ENCODE measurements around the gene C14orf119. TPM values are rescaled to one million over a fixed set of nuclear protein-coding genes. Genes with fewer than 3 reads are reported as not detected.

C14orf119 gene
- total and polyA plus RNA-seq, 10 donors, result 28.0 to 47.0 (median 39.0) TPM

DNA sequence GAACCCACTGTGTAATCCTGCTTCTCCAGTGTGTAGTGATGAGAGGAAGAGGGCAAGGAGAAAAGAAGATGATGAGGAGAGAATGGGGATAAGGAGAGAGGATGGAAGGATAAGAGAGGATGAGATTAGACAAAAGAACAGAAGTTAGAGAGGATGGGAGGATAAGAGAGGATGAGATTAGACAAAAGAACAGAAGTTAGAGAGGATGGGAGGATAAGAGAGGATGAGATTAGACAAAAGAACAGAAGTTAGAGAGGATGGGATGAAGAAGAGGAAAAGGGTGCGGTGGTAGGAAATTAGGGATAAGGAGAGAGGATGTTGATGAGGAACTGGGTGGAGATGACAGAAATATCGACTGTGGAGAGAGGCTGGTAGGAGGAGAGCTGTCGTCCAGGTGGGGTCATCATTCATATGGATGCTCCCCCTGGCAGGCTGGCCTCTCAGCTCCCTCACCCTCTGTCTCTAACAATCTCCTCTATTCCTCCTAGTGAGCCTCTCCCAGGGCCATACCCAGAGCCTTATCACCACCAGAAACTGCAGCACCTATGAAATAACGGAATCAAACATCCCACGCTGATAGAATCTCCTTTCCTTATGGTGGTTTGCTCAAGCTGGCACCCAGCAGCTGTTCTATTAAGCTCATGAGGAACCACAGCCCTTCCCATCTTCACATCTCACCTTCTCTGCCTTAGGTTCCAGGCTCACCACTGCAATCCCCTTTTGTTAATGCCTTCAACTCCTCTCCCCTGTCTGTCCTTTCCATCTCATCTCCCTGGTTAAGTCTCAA, 15.5 kb downstream of the C14orf119 start:
- peak; percentile 5 for DNase-seq
- intact Hi-C loops (cut with DNase I; ENCODE audit: low total_unique reads), result no loop called here
- Histone ChIP-seq H3K27me3 (replicated peaks in 1 of 7) (peaks cover 0 to 30% (median 0%) of the 10 kb centered on the region in 7 donors), H3K4me3 (no peak overlapping the region), H3K36me3 (no peaks in the 10 kb centered on the region), H3K9me3 (no peaks in the 10 kb centered on the region), H3K27ac (no peak overlapping the region), H3K4me1 (peaks cover 0 to 56% (median 19%) of the 10 kb centered on the region in 6 donors)
- WGBS, 5 donors, result 33 to 60% (median 50%) methylated on average over 5 of the region's 5 CpGs
- TF ChIP-seq POLR2A (IDR thresholded peaks at IDR 0.05), result no peak
- no peak for TF ChIP-seq POLR2AphosphoS5 (IDR thresholded peaks at IDR 0.05)
- no peak for TF ChIP-seq CTCF (IDR thresholded peaks at IDR 0.05 in 8 of 11, conservative IDR thresholded peaks at IDR 0.05 in 3 of 11)

DNA sequence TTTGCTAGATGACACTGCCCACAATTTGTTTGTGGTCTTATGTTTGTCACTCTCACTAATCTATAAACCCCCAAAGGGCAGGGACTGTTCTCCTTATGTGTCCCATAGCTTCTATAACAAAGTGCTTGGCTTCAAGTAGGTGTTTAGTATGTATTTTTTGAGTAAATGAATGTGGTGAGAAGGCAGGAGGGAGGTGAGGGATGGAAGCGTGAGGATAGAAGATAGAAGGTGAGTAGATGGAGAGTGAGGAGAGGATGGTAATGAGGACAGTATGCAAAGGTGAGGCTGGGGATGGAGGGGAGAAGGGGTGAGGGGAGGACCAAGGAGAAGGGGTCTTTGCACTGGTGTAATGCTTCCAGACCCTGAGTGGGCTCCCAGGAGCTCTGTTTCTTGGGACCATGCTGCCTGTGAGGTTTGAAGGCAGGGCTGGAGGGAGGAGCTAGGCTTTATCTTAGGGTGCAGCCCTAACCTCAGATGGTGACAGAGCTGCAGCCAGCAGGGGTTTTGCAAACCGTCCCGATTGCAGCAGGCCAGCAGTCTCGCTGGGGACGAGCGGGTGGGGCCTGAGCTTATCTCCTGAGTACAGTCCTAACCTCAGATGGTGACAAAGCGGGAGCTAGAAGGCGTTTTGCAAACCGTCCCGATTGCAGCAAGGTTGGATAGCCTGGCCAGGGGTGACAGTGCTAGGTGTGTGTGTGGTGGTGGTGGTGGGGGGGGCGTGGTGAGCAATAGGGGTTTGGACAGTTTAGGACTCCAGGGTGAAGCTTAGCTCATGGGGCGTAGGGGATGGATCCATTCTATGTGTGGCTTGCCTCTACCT, 17.3 kb downstream of the C14orf119 start:
- TF ChIP-seq CTCF (IDR thresholded peaks at IDR 0.05 in 8 of 11, conservative IDR thresholded peaks at IDR 0.05 in 3 of 11) (no peak), POLR2A (IDR thresholded peaks at IDR 0.05) (no peak), POLR2AphosphoS5 (IDR thresholded peaks at IDR 0.05) (no peak)
- no peaks in the 10 kb centered on the region for H3K9me3 ChIP-seq
- peaks cover 0 to 30% (median 0%) of the 10 kb centered on the region in 7 donors for H3K27me3 ChIP-seq (replicated peaks in 1 of 7)
- H3K4me3 ChIP-seq, result no peak overlapping the region
- H3K36me3 ChIP-seq, result no peaks in the 10 kb centered on the region
- peak overlapping the region in 2 of 8 donors; percentile 41 to 62 for H3K27ac ChIP-seq
- intact Hi-C loops (cut with DNase I; ENCODE audit: low total_unique reads), result no loop called here
- peak; percentile 77 for DNase-seq
- peaks cover 0 to 58% (median 14%) of the 10 kb centered on the region in 6 donors for H3K4me1 ChIP-seq
- WGBS, 5 donors, result 36 to 57% (median 46%) methylated on average over 12 of the region's 12 CpGs

DNA sequence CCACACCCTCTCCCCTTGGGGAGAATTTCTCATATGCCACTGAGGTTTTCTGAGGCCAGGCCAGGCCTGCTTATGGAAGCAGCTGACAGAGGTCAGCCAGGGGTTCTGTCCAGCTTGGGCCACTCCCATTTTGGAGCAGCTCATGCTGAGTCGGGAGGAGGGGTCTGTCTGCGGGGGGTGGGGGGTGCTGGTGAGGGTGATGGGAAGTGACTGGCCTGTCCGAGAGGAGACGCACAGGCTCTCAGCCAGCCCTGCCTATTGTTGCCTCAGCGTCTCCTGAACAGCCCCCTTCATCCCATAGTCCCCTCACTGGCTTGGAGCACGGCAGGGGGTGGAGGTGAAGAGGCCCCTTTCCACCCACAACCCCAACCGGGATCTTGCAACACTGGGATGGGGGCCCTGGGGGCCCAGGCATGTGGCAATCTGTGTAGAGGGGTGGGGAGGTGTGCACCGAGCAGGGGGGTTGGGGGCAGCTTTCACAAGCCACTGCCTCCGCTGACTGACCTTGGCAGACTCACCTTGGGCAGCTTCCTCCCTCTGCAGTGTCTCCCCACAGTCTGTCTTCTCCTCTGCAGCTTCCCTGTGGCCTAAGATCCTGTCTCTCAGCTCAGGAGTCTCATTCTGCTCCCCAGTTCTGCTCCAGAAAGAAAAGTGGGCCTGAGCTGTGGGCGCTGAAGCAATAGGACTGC, 18.3 kb downstream of the C14orf119 start:
- 35 to 65% (median 50%) methylated on average over 5 to 10 of the region's 10 CpGs for WGBS, 5 donors
- intact Hi-C loops (cut with DNase I; ENCODE audit: low total_unique reads), result no loop called here
- DNase-seq, result peak; percentile 65
- H3K27me3 ChIP-seq (replicated peaks in 1 of 7), result peaks cover 0 to 30% (median 0%) of the 10 kb centered on the region in 7 donors
- no peaks in the 10 kb centered on the region for H3K9me3 ChIP-seq
- peaks cover 0 to 68% (median 20%) of the 10 kb centered on the region in 6 donors for H3K4me1 ChIP-seq
- no peaks in the 10 kb centered on the region for H3K36me3 ChIP-seq
- H3K4me3 ChIP-seq, result no peak overlapping the region
- H3K27ac ChIP-seq, result peak overlapping the region in 3 of 8 donors; percentile 41 to 62 (median 59)
- TF ChIP-seq CTCF (IDR thresholded peaks at IDR 0.05 in 8 of 11, conservative IDR thresholded peaks at IDR 0.05 in 3 of 11), result no peak
- TF ChIP-seq POLR2AphosphoS5 (IDR thresholded peaks at IDR 0.05), result no peak
- TF ChIP-seq POLR2A (IDR thresholded peaks at IDR 0.05), result no peak
